Measurements from ENCODE around the gene ERVFRD-1. TPM values are rescaled to one million over a fixed set of nuclear protein-coding genes. Genes with fewer than 3 reads are reported as not detected.
A peak's percentile ranks its signal among the peaks of the same experiment; 100 is the strongest.

ERVFRD-1 gene
- total and polyA plus RNA-seq, 2 of the 13 experiments (the other 11 are each of a cell fraction or from before 2014, with no cell fraction given): not detected

DNA sequence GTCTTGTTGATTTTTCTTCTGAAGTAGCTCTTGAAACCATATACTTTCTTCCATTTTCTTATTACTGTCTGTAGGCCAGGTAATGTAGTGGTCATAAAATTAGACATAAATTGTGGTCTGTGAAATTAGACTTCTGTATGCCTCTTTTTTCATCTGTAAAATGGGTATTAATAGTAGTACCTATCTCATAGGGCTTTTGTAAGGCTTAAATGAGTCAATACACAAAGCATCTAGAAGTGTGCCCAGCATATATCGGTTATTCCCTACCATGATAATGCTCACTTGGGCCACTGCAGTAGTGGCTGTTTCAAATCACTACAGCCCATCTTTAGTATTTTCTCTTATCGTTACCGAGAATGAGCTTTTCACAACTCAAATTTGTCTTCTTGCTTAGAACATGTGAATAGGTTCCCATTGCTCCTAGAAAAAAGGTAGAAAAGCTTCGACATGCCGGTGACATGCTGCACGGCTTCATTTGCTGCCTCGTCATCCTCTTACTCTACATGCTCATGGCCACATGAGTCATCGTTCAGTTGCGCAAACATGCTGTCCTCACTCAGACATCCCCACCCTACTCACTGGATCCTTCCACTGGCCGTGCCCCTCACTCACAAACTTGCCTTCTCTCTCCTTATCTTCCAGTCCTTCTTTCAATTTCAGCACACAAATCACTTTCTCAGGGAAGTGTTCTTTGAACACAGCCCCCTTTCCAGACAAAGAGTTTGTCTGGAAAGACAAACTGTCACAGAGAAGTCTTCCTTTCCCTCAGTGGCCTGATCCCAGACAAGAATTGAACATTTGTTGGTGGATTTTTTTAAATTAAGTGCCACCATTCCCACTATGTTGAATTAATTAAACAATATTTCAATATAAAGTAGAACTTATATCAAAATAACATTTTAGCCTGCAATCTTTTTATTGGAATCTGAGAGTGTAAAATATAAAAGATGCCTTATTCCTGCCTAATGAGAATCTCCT lies 32.2 kb upstream of the ERVFRD-1 start (continued):
- TF ChIP-seq, protein P1, sequence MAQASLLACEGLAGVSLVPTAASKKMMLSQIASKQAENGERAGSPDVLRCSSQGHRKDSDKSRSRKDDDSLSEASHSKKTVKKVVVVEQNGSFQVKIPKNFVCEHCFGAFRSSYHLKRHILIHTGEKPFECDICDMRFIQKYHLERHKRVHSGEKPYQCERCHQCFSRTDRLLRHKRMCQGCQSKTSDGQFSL (CRISPR knock-in tag; IDR thresholded peaks at IDR 0.05): no peak
- TF ChIP-seq, protein P2, sequence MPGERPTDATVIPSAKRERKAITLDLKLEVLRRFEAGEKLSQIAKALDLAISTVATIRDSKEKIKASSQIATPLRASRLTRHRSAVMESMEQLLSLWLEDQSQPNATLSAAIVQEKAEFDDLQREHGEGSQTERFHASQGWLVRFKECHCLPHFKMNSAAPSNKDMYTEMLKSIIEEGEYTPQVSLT (CRISPR knock-in tag; IDR thresholded peaks at IDR 0.05; ENCODE audit: borderline replicate concordance, low read depth): no peak
- TF ChIP-seq ETV5 (CRISPR knock-in tag; IDR thresholded peaks at IDR 0.05; ENCODE audit: borderline replicate concordance) (peak; percentile 63; the same call in 1 of the 2 replicates), ZNF550 (CRISPR knock-in tag; IDR thresholded peaks at IDR 0.05; ENCODE audit: borderline replicate concordance) (no peak), SALL1 (CRISPR knock-in tag; IDR thresholded peaks at IDR 0.05) (peak; percentile 90), ZNF335 (CRISPR knock-in tag; IDR thresholded peaks at IDR 0.05) (peak; percentile 86; the same call in 1 of the 2 replicates), HHEX (CRISPR knock-in tag; IDR thresholded peaks at IDR 0.05) (peak; percentile 54), HOXA9 (CRISPR knock-in tag; IDR thresholded peaks at IDR 0.05; ENCODE audit: borderline replicate concordance) (0 out of 2 replicates have a peak, but pooled peaks have one; percentile 61), CBX1 (IDR thresholded peaks at IDR 0.05; ENCODE audit: low read depth) (peak; percentile 79), ZNF747 (CRISPR knock-in tag; IDR thresholded peaks at IDR 0.05; ENCODE audit: borderline replicate concordance) (no peak)
- TF ChIP-seq, protein P3, sequence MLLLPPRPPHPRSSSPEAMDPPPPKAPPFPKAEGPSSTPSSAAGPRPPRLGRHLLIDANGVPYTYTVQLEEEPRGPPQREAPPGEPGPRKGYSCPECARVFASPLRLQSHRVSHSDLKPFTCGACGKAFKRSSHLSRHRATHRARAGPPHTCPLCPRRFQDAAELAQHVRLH (CRISPR knock-in tag; IDR thresholded peaks at IDR 0.05; ENCODE audit: borderline replicate concordance, low read depth): peak; percentile 78; the same call in 1 of the 2 replicates
- TF ChIP-seq, protein P4, sequence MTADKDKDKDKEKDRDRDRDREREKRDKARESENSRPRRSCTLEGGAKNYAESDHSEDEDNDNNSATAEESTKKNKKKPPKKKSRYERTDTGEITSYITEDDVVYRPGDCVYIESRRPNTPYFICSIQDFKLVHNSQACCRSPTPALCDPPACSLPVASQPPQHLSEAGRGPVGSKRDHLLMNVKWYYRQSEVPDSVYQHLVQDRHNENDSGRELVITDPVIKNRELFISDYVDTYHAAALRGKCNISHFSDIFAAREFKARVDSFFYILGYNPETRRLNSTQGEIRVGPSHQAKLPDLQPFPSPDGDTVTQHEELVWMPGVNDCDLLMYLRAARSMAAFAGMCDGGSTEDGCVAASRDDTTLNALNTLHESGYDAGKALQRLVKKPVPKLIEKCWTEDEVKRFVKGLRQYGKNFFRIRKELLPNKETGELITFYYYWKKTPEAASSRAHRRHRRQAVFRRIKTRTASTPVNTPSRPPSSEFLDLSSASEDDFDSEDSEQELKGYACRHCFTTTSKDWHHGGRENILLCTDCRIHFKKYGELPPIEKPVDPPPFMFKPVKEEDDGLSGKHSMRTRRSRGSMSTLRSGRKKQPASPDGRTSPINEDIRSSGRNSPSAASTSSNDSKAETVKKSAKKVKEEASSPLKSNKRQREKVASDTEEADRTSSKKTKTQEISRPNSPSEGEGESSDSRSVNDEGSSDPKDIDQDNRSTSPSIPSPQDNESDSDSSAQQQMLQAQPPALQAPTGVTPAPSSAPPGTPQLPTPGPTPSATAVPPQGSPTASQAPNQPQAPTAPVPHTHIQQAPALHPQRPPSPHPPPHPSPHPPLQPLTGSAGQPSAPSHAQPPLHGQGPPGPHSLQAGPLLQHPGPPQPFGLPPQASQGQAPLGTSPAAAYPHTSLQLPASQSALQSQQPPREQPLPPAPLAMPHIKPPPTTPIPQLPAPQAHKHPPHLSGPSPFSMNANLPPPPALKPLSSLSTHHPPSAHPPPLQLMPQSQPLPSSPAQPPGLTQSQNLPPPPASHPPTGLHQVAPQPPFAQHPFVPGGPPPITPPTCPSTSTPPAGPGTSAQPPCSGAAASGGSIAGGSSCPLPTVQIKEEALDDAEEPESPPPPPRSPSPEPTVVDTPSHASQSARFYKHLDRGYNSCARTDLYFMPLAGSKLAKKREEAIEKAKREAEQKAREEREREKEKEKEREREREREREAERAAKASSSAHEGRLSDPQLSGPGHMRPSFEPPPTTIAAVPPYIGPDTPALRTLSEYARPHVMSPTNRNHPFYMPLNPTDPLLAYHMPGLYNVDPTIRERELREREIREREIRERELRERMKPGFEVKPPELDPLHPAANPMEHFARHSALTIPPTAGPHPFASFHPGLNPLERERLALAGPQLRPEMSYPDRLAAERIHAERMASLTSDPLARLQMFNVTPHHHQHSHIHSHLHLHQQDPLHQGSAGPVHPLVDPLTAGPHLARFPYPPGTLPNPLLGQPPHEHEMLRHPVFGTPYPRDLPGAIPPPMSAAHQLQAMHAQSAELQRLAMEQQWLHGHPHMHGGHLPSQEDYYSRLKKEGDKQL (CRISPR knock-in tag; IDR thresholded peaks at IDR 0.05; ENCODE audit: low read depth): 0 out of 2 replicates have a peak, but pooled peaks have one; percentile 60
- TF ChIP-seq, protein P5, sequence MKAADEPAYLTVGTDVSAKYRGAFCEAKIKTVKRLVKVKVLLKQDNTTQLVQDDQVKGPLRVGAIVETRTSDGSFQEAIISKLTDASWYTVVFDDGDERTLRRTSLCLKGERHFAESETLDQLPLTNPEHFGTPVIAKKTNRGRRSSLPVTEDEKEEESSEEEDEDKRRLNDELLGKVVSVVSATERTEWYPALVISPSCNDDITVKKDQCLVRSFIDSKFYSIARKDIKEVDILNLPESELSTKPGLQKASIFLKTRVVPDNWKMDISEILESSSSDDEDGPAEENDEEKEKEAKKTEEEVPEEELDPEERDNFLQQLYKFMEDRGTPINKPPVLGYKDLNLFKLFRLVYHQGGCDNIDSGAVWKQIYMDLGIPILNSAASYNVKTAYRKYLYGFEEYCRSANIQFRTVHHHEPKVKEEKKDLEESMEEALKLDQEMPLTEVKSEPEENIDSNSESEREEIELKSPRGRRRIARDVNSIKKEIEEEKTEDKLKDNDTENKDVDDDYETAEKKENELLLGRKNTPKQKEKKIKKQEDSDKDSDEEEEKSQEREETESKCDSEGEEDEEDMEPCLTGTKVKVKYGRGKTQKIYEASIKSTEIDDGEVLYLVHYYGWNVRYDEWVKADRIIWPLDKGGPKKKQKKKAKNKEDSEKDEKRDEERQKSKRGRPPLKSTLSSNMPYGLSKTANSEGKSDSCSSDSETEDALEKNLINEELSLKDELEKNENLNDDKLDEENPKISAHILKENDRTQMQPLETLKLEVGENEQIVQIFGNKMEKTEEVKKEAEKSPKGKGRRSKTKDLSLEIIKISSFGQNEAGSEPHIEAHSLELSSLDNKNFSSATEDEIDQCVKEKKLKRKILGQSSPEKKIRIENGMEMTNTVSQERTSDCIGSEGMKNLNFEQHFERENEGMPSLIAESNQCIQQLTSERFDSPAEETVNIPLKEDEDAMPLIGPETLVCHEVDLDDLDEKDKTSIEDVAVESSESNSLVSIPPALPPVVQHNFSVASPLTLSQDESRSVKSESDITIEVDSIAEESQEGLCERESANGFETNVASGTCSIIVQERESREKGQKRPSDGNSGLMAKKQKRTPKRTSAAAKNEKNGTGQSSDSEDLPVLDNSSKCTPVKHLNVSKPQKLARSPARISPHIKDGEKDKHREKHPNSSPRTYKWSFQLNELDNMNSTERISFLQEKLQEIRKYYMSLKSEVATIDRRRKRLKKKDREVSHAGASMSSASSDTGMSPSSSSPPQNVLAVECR (CRISPR knock-in tag; IDR thresholded peaks at IDR 0.05; ENCODE audit: borderline replicate concordance): peak; percentile 45; the same call in 1 of the 2 replicates
- TF ChIP-seq, protein P6, sequence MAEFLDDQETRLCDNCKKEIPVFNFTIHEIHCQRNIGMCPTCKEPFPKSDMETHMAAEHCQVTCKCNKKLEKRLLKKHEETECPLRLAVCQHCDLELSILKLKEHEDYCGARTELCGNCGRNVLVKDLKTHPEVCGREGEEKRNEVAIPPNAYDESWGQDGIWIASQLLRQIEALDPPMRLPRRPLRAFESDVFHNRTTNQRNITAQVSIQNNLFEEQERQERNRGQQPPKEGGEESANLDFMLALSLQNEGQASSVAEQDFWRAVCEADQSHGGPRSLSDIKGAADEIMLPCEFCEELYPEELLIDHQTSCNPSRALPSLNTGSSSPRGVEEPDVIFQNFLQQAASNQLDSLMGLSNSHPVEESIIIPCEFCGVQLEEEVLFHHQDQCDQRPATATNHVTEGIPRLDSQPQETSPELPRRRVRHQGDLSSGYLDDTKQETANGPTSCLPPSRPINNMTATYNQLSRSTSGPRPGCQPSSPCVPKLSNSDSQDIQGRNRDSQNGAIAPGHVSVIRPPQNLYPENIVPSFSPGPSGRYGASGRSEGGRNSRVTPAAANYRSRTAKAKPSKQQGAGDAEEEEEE (CRISPR knock-in tag; IDR thresholded peaks at IDR 0.05; ENCODE audit: borderline replicate concordance): 0 out of 2 replicates have a peak, but pooled peaks have one; percentile 49

Measured in HepG2 (cell line).